Esophagus squamous epithelium (tissue), 4 donors: Measurements from ENCODE around the gene SLC20A1.

Experiments
- POLR2A ChIP-seq, 4 donors: fragments of 450-650 bp; IDR thresholded peaks; one replicate each; pipeline ENCODE4 v1.6.1; 2017; ENCODE audit warnings: antibody characterized with exemption in 4 of 4, mild to moderate bottlenecking in 4 of 4, moderate library complexity in 3 of 4
- TF ChIP-seq, protein P1 (sequence below), 6 experiments: fragments of 450-650 bp in 4 of 6; fragments of 200-600 bp in 2 of 6; sonication (generic) in 2 of 6; IDR thresholded peaks; one replicate each; pipeline ENCODE4 v1.5.1; 2016 to 2019; ENCODE audit warnings: antibody characterized with exemption in 6 of 6, mild to moderate bottlenecking in 4 of 6, moderate library complexity in 4 of 6

GRCh38 chr2:112646791-112647689 lies 1.3 kb downstream of the SLC20A1 start:
- TF ChIP-seq, protein P1, sequence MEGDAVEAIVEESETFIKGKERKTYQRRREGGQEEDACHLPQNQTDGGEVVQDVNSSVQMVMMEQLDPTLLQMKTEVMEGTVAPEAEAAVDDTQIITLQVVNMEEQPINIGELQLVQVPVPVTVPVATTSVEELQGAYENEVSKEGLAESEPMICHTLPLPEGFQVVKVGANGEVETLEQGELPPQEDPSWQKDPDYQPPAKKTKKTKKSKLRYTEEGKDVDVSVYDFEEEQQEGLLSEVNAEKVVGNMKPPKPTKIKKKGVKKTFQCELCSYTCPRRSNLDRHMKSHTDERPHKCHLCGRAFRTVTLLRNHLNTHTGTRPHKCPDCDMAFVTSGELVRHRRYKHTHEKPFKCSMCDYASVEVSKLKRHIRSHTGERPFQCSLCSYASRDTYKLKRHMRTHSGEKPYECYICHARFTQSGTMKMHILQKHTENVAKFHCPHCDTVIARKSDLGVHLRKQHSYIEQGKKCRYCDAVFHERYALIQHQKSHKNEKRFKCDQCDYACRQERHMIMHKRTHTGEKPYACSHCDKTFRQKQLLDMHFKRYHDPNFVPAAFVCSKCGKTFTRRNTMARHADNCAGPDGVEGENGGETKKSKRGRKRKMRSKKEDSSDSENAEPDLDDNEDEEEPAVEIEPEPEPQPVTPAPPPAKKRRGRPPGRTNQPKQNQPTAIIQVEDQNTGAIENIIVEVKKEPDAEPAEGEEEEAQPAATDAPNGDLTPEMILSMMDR (IDR thresholded peaks at IDR 0.05) = no peak
- TF ChIP-seq POLR2A (IDR thresholded peaks at IDR 0.05) = no peak
